ENCODE data around the gene ELMO3.

- no peak for TF ChIP-seq CTCF (CRISPR knock-in tag; IDR thresholded peaks at IDR 0.05)
- TF ChIP-seq KAT2B (IDR thresholded peaks at IDR 0.05; ENCODE audit: borderline replicate concordance, low read depth, low read length) = no peak
- no peak for TF ChIP-seq CREB1 (IDR thresholded peaks at IDR 0.05)
- TF ChIP-seq CREB1 (CRISPR knock-in tag; IDR thresholded peaks at IDR 0.05) = no peak
- TF ChIP-seq SRSF1 (optimal IDR thresholded peaks at IDR 0.05; ENCODE audit: low read depth, low read length) = no peak
- TF ChIP-seq ZNF75D (CRISPR knock-in tag; IDR thresholded peaks at IDR 0.05; ENCODE audit: borderline replicate concordance) = no peak
- TF ChIP-seq ZNF841 (CRISPR knock-in tag; IDR thresholded peaks at IDR 0.05; ENCODE audit: borderline replicate concordance) = no peak
- TF ChIP-seq ZZZ3 (CRISPR knock-in tag; IDR thresholded peaks at IDR 0.05; ENCODE audit: borderline replicate concordance) = no peak
Observed at GRCh38 chr16:67181346-67181745, 17.6 kb upstream of the ELMO3 start.

Measured in HepG2 (cell line).